Measurements from ENCODE around the gene CCL4. TPM values are rescaled to one million over a fixed set of nuclear protein-coding genes. Genes with fewer than 3 reads are reported as not detected.
"Not testable (repeated sequence)": the region's sequence is repeated elsewhere in the genome, so short reads cannot be mapped to it uniquely, and the experiment has no call there.

CCL4 gene
- total and polyA plus RNA-seq, 8 donors: 1.6 to 10.7 (median 8.1) TPM; not detected in 2

GRCh38 chr17:36087897-36088572 lies 15.6 kb upstream of the CCL4 start:
- H3K4me3 ChIP-seq; H3K27ac ChIP-seq; DNase-seq; intact Hi-C loops (cut with DNase I; ENCODE audit: low total_unique reads); H3K9me3 ChIP-seq; H3K36me3 ChIP-seq: not testable (repeated sequence)
- Histone ChIP-seq H3K4me1 (peaks cover 0 to 14% (median 3%) of the 10 kb centered on the region in 4 donors), H3K27me3 (peaks cover 0 to 21% (median 5%) of the 10 kb centered on the region in 3 donors)
- WGBS, 5 donors: 79 to 86% (median 83%) methylated on average over 9 to 10 of the region's 10 CpGs

DNA sequence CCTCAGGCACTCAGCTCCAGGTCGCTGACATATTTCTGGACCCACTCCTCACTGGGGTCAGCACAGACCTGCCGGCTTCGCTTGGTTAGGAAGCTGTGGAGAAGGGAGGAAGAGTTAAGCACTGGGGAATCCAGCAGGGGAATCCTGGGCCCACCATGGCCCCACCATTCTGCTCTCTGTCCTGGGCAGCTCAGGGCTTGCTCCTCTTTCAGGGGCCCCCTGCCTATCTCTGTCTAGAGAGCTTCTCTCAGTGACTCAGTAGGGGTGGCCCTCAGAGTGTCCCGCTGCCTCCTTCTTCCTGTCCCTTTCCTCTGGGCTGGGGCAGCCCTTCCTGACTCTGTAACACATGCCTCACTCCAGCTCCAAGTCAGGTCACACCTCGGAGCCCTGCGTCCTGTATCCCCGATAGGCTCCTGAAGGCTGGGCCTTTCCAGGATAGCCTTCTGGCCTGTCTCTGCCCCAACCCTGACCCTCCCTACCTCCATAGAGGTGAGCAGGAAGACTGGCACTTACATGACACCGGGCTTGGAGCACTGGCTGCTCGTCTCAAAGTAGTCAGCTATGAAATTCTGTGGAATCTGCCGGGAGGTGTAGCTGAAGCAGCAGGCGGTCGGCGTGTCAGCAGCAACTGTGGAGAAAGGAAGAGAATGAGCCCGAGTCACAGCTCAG lies 14.8 kb upstream of the CCL4 start:
- DNase-seq: no peak
- H3K27me3 ChIP-seq: peaks cover 0 to 21% (median 5%) of the 10 kb centered on the region in 3 donors
- H3K9me3 ChIP-seq: no peaks in the 10 kb centered on the region
- H3K27ac ChIP-seq: no peak overlapping the region
- no peaks in the 10 kb centered on the region for H3K36me3 ChIP-seq
- H3K4me1 ChIP-seq: peaks cover 0 to 14% (median 3%) of the 10 kb centered on the region in 4 donors
- intact Hi-C loops (cut with DNase I; ENCODE audit: low total_unique reads): no loop called here
- TF ChIP-seq POLR2A (IDR thresholded peaks at IDR 0.05) (no peak), EP300 (IDR thresholded peaks at IDR 0.05) (no peak)
- 76 to 87% (median 80%) methylated on average over 14 of the region's 14 CpGs for WGBS, 5 donors
- no peak overlapping the region for H3K4me3 ChIP-seq

- peak overlapping the region in 2 of 5 donors; percentile 18 to 24 for H3K27ac ChIP-seq
- no peaks in the 10 kb centered on the region for H3K36me3 ChIP-seq
- H3K9me3 ChIP-seq: no peaks in the 10 kb centered on the region
- 64 to 76% (median 72%) methylated on average over 4 of the region's 4 CpGs for WGBS, 5 donors
- H3K27me3 ChIP-seq: peaks cover 0 to 21% (median 5%) of the 10 kb centered on the region in 3 donors
- H3K4me3 ChIP-seq: no peak overlapping the region
- peaks cover 0 to 14% (median 3%) of the 10 kb centered on the region in 4 donors for H3K4me1 ChIP-seq
- TF ChIP-seq POLR2AphosphoS5 (IDR thresholded peaks at IDR 0.05) (no peak), EP300 (IDR thresholded peaks at IDR 0.05) (no peak), CTCF (IDR thresholded peaks at IDR 0.05) (no peak), POLR2A (IDR thresholded peaks at IDR 0.05) (no peak)
- DNase-seq: no peak
- intact Hi-C loops (cut with DNase I; ENCODE audit: low total_unique reads): no loop called here
These were observed 14.2 kb upstream of the CCL4 start for GRCh38 chr17:36089339-36089865.

DNA sequence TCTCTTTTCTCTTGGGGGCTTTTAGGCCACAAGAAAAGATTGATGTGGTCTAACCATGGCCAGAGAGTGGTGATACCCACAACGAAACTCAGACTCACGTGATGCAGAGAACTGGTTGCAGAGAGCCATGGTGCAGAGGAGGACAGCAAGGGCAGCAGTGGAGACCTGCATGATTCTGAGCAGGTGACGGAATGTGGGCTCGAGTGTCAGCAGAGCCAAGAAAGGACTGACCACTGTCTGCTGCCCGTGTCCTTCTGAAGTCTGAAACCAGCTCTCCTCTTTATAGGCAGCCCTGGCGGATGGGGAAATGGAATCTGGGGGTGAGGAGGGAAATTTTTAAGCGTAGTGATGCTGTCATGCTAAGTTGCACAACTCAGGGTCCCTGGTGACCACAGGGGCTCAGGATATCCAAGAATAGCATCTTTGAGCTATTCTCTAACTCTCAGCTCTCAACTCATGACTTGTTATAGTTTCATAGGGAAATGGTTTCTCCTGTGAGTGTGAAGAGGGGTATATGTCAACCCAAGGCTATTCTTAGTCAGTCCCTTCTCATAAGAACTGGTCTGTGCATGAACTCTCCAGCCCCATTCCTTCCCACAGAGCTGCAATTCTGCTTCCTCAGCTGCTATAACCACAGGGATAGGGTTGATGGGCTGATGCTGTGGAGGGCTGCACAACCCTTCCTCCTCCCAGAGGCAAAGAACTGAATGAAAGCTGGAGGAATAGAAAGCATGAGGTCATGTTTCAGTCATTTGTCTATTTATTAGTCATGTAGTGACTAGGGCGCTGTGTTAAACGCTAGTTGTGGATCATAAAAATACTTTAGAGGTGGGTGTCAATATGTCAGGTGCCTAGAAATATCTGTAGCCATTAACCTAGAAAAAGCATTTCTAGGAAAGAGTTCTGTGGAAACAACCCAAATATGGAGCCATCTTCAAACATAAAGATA lies 13.5 kb upstream of the CCL4 start, which contains the start of gene CCL3:
Gene CCL3, minus strand, starts transcription at position 256 of the 949 bp plus-strand sequence. Its CDS starts 85 bp downstream, at position 171.
- intact Hi-C loops (cut with DNase I; ENCODE audit: low total_unique reads): no loop called here
- H3K36me3 ChIP-seq: no peaks in the 10 kb centered on the region
- H3K27ac ChIP-seq: peak within 1 kb of the TSS in 3 of 5 donors; percentile 15 to 24 (median 18)
- H3K4me1 ChIP-seq: peaks cover 0 to 13% (median 3%) of the 10 kb centered on the region in 4 donors
- 53 to 74% (median 69%) methylated on average over 9 of the region's 9 CpGs for WGBS, 5 donors
- H3K27me3 ChIP-seq: peaks cover 0 to 21% (median 5%) of the 10 kb centered on the region in 3 donors
- TF ChIP-seq CTCF (IDR thresholded peaks at IDR 0.05): no peak
- no peak for TF ChIP-seq POLR2AphosphoS5 (IDR thresholded peaks at IDR 0.05)
- no peak for TF ChIP-seq EP300 (IDR thresholded peaks at IDR 0.05)
- no peak for TF ChIP-seq POLR2A (IDR thresholded peaks at IDR 0.05)
- no peaks in the 10 kb centered on the region for H3K9me3 ChIP-seq
- DNase-seq: peak in 1 of 2 donors; percentile 46
- H3K4me3 ChIP-seq: no peak within 1 kb of the TSS
